Tibial artery (tissue), 4 donors: ENCODE data around the gene RFC3.

Source experiments
- DNase-seq, 2 donors: peaks; one replicate each; pipeline ENCODE4 v3.0.0-alpha.2; 2019
- H3K27ac ChIP-seq, 2 donors: fragments of 200-600 bp; sonication (generic) in 1 of 2; 1 replicate in 1 of 2; 2 replicates in 1 of 2; pipeline ENCODE4 v1.5.1; 2018 to 2019; ENCODE audit warnings: mild to moderate bottlenecking in 1 of 2
- H3K27me3 ChIP-seq, 2 donors: fragments of 200-600 bp; sonication (generic) in 1 of 2; one replicate each; pipeline versions ENCODE4 v1.5.1 to v1.6.0; 2016 to 2019
- H3K36me3 ChIP-seq, 3 donors: fragments of 200-600 bp; sonication (generic) in 2 of 3; one replicate each; pipeline ENCODE4 v1.5.1; 2016 to 2019; ENCODE audit warnings: mild to moderate bottlenecking in 2 of 3
- H3K4me1 ChIP-seq, 4 donors: fragments of 200-600 bp; sonication (generic) in 2 of 4; 1 replicate in 3 of 4; 2 replicates in 1 of 4; pipeline ENCODE4 v1.5.1; 2016 to 2019
- H3K4me3 ChIP-seq, 2 donors: fragments of 200-600 bp; sonication (generic) in 1 of 2; 1 replicate in 1 of 2; 2 replicates in 1 of 2; pipeline ENCODE4 v1.5.1; 2018 to 2019; ENCODE audit warnings: mild to moderate bottlenecking in 2 of 2
- H3K9me3 ChIP-seq, 3 donors: fragments of 200-600 bp; sonication (generic) in 1 of 3; one replicate each; pipeline ENCODE4 v1.5.1; 2016 to 2019
- intact Hi-C: fragments of 100-400 bp; cut with DNase I; formaldehyde crosslinking; loops from one replicate; pipeline ENCODE4 v1.15.0; 2023; ENCODE audit warnings: low total_unique reads
- TF ChIP-seq, protein P1 (sequence below), 2 experiments: fragments of 200-600 bp in 1 of 2; fragments of 450-650 bp in 1 of 2; IDR thresholded peaks; one replicate each; pipeline ENCODE4 v1.5.1; 2017 to 2019; ENCODE audit warnings: antibody characterized with exemption in 2 of 2, mild to moderate bottlenecking in 1 of 2, moderate library complexity in 1 of 2

RFC3 gene

DNA sequence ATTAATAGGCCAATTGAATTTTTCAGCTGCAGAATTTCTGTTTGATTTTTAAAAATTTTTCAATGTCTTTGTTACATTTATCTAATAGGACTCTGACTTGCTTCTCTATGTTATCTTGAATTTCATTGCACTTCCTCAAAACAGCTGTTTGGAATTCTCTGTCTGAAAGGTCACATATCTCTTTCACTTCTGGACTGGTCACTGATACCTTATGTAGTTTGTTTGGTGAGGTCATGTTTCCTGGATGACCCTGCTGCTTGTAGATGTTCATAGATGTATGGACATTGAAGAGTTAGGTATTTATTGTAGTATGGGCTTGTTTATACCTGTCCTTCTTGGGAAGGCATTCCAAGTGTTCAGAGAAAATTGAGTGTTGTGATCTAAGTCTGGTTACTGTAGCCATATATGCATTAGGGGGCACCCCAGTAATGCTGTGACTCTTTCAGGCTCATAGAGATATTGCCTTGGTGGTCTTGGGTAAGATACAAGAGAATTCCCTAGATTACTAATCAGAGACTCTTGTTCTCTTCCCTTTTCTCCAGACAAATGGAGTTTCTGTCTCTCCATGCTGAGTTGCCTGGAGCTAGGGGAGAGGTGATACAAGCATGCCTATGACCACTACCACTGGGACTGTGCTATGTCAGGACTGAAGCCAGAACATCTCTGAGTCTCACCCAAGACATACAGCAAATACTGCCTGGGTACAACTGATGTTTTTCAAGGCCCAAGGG lies 27.8 kb downstream of the RFC3 start:
- Histone ChIP-seq H3K36me3 (peaks cover 0 to 8% (median 0%) of the 10 kb centered on the region in 3 donors), H3K27me3 (no peaks in the 10 kb centered on the region), H3K27ac (no peak overlapping the region), H3K9me3 (no peaks in the 10 kb centered on the region), H3K4me1 (no peaks in the 10 kb centered on the region), H3K4me3 (no peak overlapping the region)
- intact Hi-C loops: no loop called here
- DNase-seq: no peak
- TF ChIP-seq, protein P1, sequence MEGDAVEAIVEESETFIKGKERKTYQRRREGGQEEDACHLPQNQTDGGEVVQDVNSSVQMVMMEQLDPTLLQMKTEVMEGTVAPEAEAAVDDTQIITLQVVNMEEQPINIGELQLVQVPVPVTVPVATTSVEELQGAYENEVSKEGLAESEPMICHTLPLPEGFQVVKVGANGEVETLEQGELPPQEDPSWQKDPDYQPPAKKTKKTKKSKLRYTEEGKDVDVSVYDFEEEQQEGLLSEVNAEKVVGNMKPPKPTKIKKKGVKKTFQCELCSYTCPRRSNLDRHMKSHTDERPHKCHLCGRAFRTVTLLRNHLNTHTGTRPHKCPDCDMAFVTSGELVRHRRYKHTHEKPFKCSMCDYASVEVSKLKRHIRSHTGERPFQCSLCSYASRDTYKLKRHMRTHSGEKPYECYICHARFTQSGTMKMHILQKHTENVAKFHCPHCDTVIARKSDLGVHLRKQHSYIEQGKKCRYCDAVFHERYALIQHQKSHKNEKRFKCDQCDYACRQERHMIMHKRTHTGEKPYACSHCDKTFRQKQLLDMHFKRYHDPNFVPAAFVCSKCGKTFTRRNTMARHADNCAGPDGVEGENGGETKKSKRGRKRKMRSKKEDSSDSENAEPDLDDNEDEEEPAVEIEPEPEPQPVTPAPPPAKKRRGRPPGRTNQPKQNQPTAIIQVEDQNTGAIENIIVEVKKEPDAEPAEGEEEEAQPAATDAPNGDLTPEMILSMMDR (IDR thresholded peaks at IDR 0.05): no peak

DNA sequence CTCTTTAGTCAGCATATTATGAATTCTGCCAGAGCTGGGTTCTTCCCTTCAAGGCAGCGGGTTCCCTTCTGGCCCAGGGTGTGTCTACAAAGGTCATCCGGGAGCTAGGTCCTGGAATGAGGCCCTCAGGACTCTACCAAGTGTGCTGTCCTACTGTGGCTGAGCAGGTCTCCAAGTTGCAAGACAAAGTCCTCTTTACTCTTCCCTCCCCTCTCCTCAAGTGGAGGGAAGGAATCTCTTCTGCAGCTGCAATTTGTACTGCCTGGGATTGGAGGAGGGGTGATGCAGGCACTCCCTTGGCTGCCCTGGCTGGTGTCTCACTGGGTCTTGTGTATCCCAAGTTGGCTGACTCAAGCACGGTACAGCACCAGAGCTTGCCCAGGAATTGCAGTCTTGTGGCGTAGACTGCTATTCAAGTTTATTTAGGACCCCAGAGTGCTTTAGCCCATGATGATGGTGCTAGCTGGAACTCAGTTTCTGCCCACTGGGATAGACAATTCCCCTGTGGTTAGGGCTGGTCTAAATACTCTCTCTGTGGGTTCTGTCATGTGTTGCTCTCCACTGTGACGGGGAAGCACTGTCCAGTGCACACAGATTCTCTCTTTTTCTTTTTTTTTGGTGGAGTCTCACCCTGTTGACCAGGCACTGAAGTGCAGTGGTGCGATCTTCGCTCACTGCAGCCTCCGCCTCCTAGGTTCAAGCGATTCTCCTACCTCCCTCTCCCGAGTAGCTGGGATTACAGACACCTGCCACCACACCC lies 28.5 kb downstream of the RFC3 start:
- Histone ChIP-seq H3K4me3 (no peak overlapping the region), H3K27ac (no peak overlapping the region), H3K27me3 (no peaks in the 10 kb centered on the region), H3K4me1 (no peaks in the 10 kb centered on the region), H3K9me3 (no peaks in the 10 kb centered on the region), H3K36me3 (peaks cover 0 to 8% (median 0%) of the 10 kb centered on the region in 3 donors)
- TF ChIP-seq, protein P1 (IDR thresholded peaks at IDR 0.05): no peak
- intact Hi-C loops: no loop called here
- DNase-seq: no peak

DNA sequence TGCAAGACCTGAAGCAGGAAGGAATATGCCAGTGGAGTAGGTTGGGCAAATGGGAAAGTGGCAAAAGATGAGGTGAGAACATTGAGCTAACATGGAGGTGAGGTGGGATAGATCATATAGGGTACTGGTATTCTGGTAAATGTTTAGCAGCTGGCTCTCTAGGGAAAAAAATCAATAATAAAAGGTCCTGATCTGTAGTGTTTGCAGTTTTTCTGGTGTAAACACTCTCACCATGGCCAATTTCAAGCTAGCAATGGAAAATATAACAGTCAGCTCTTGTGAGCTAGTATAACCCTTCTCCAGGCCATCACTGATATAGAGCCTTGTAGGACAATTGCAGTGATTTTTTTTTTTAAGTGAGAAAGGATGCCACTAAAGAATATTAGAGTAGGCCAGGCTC lies 31.3 kb downstream of the RFC3 start:
- peaks cover 0 to 8% (median 0%) of the 10 kb centered on the region in 3 donors for H3K36me3 ChIP-seq
- H3K4me3 ChIP-seq: no peak overlapping the region
- TF ChIP-seq, protein P1 (IDR thresholded peaks at IDR 0.05): no peak
- no peak for DNase-seq
- H3K27ac ChIP-seq: no peak overlapping the region
- intact Hi-C loops: no loop called here
- H3K4me1 ChIP-seq: no peaks in the 10 kb centered on the region
- H3K9me3 ChIP-seq: no peaks in the 10 kb centered on the region
- no peaks in the 10 kb centered on the region for H3K27me3 ChIP-seq

DNA sequence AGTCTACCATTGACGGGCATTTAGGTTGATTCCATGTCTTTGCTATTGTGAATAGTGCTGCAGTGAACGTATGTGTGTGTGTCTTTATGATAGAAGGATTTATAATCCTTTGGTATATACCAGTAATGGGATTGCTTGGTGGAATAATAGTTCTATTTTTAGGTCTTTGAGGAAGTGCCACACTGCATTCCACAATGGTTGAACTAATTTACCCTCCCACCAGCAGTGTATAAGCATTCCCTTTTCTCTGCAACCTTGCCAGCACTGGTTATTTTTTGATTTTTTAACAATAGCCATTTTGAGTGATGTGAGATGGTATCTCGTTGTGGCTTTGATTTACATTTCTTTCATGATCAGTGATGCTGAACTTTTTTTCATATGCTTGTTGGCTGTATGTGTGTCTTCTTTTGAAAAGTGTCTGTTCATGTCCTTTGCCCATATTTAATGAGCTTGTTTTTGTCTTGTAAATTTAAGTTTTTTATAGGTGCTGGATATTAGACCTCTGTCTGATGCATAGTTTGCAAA lies 37.5 kb downstream of the RFC3 start:
- no peak overlapping the region for H3K27ac ChIP-seq
- H3K9me3 ChIP-seq: no peaks in the 10 kb centered on the region
- H3K4me1 ChIP-seq: no peaks in the 10 kb centered on the region
- DNase-seq: no peak
- H3K36me3 ChIP-seq: no peaks in the 10 kb centered on the region
- intact Hi-C loops: no loop called here
- no peaks in the 10 kb centered on the region for H3K27me3 ChIP-seq
- TF ChIP-seq, protein P1 (IDR thresholded peaks at IDR 0.05): no peak
- H3K4me3 ChIP-seq: no peak overlapping the region

DNA sequence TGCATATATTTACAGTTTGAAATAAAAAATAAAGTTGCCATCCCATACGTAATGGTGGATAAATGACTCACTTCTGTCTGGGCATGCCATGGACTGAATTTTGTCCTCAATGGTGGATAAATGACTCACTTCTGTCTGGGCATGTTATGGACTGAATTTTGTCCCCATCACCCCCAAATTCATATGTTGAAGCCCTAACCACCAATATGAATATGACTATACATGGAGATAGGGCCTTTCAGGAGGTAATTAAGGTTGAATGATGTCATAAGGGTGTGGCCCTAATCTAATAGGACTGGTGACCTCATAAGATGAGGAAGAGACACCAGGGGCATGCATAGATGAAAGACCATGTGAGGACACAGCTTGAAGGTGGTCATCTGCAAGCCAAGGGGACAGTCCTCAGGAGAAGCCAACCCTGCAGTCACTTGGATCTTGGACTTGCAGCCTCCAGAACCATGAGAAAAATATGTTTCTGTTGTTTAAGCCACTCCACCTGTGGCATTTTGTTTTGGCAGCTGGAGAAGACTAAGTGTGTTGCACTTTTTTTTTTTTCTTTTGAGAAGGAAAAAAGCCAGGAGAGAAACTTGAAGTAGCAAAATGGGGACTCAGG lies 41.8 kb downstream of the RFC3 start:
- Histone ChIP-seq H3K27ac (no peak overlapping the region), H3K4me1 (no peaks in the 10 kb centered on the region), H3K36me3 (no peaks in the 10 kb centered on the region), H3K9me3 (no peaks in the 10 kb centered on the region), H3K27me3 (no peaks in the 10 kb centered on the region), H3K4me3 (no peak overlapping the region)
- TF ChIP-seq, protein P1 (IDR thresholded peaks at IDR 0.05): no peak
- intact Hi-C loops: no loop called here
- DNase-seq: no peak
